ENCODE data around the gene SERGEF.

Gene SERGEF

GRCh38 chr11:17773674-17774073 is 239.2 kb downstream of the SERGEF start:
- Histone ChIP-seq H3K4me1 (no peaks in the 10 kb centered on the region), H3K79me2 (no peaks in the 10 kb centered on the region), H2AFZ (no peak overlapping the region), H3K4me2 (ENCODE audit: low read length) (no peak overlapping the region), H3K9me3 (ENCODE audit: control insufficient read depth, low read length) (no peaks in the 10 kb centered on the region), H3K4me3 (ENCODE audit: low read depth, low read length) (no peak overlapping the region), H3K27me3 (ENCODE audit: control insufficient read depth, insufficient read depth, low read length) (no peaks in the 10 kb centered on the region), H3K27ac (no peak overlapping the region), H3K36me3 (ENCODE audit: control insufficient read depth, insufficient read depth, low read length) (no peaks in the 10 kb centered on the region), H3K9ac (no peak overlapping the region)
- no peak for TF ChIP-seq CTCF (IDR thresholded peaks at IDR 0.05)

- Histone ChIP-seq H3K4me2 (ENCODE audit: low read length) (no peak overlapping the region), H3K4me1 (no peaks in the 10 kb centered on the region), H3K79me2 (no peaks in the 10 kb centered on the region), H3K27me3 (ENCODE audit: control insufficient read depth, insufficient read depth, low read length) (no peaks in the 10 kb centered on the region), H2AFZ (no peak overlapping the region), H3K9me3 (ENCODE audit: control insufficient read depth, low read length) (no peaks in the 10 kb centered on the region), H3K27ac (no peak overlapping the region), H3K9ac (no peak overlapping the region), H3K4me3 (ENCODE audit: low read depth, low read length) (no peak overlapping the region), H3K36me3 (ENCODE audit: control insufficient read depth, insufficient read depth, low read length) (no peaks in the 10 kb centered on the region)
- TF ChIP-seq CTCF (IDR thresholded peaks at IDR 0.05) = no peak
Measured at GRCh38 chr11:17772704-17773600, 239.9 kb downstream of the SERGEF start.

- H3K27me3 ChIP-seq (ENCODE audit: control insufficient read depth, insufficient read depth, low read length) = no peaks in the 10 kb centered on the region
- no peak overlapping the region for H3K4me3 ChIP-seq (ENCODE audit: low read depth, low read length)
- H3K4me2 ChIP-seq (ENCODE audit: low read length) = no peak overlapping the region
- H3K36me3 ChIP-seq (ENCODE audit: control insufficient read depth, insufficient read depth, low read length) = no peaks in the 10 kb centered on the region
- H3K9me3 ChIP-seq (ENCODE audit: control insufficient read depth, low read length) = no peaks in the 10 kb centered on the region
- no peak overlapping the region for H3K27ac ChIP-seq
- no peak overlapping the region for H3K9ac ChIP-seq
- TF ChIP-seq CTCF (IDR thresholded peaks at IDR 0.05) = no peak
- no peaks in the 10 kb centered on the region for H3K79me2 ChIP-seq
- no peak overlapping the region for H2AFZ ChIP-seq
- no peaks in the 10 kb centered on the region for H3K4me1 ChIP-seq
Measured at GRCh38 chr11:17771841-17772401, 240.9 kb downstream of the SERGEF start.

- Histone ChIP-seq H3K9ac (no peak overlapping the region), H3K27ac (no peak overlapping the region), H3K79me2 (no peaks in the 10 kb centered on the region), H3K27me3 (ENCODE audit: control insufficient read depth, insufficient read depth, low read length) (no peaks in the 10 kb centered on the region), H2AFZ (no peak overlapping the region), H3K4me2 (ENCODE audit: low read length) (no peak overlapping the region), H3K4me1 (no peaks in the 10 kb centered on the region), H3K9me3 (ENCODE audit: control insufficient read depth, low read length) (no peaks in the 10 kb centered on the region), H3K4me3 (ENCODE audit: low read depth, low read length) (no peak overlapping the region), H3K36me3 (ENCODE audit: control insufficient read depth, insufficient read depth, low read length) (no peaks in the 10 kb centered on the region)
- no peak for TF ChIP-seq CTCF (IDR thresholded peaks at IDR 0.05)
Measured at GRCh38 chr11:17771415-17771814, 241.4 kb downstream of the SERGEF start.
